Coronary artery (tissue), 2 donors: ENCODE data around the gene TMEM125.

Experiments
- DNase-seq: peaks from one replicate; pipeline ENCODE4 v3.0.0-alpha.2; 2017; ENCODE audit warnings: low spot score
- H3K27ac ChIP-seq, 2 donors: fragments of 200-600 bp; sonication (generic); one replicate each; pipeline ENCODE4 v1.5.1; 2016 to 2019
- H3K4me3 ChIP-seq: fragments of 200-600 bp; sonication (generic); 2 replicates; pipeline ENCODE4 v1.5.1; 2016; ENCODE audit warnings: mild to moderate bottlenecking, moderate library complexity
- TF ChIP-seq, protein P1 (sequence below): fragments of 200-600 bp; sonication (generic); IDR thresholded peaks from one replicate; pipeline ENCODE4 v1.5.1; 2019; ENCODE audit warnings: antibody characterized with exemption

The TMEM125 gene

DNA sequence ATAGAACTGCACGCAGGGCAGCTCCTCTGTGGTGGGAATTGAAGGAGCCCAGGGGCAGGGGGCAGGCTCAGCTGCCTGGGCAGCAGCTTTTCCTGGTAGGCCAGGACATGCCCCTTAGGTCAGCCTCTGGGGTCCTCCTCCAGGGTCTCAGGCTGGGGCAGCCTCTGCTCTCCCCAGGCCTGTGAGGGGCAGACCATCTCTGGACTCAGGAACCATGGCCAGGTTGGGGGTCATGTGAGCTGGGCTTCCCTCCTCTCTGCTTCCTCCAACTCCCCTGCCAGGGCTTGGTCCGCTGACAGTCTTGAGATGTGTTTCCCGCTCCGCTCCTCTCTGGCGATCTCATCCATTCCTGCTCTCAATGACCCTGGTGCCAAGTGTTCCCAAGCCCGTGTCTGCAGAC lies 9.9 kb downstream of the TMEM125 start:
- Histone ChIP-seq H3K27ac (no peak overlapping the region), H3K4me3 (no peak overlapping the region)
- TF ChIP-seq, protein P1, sequence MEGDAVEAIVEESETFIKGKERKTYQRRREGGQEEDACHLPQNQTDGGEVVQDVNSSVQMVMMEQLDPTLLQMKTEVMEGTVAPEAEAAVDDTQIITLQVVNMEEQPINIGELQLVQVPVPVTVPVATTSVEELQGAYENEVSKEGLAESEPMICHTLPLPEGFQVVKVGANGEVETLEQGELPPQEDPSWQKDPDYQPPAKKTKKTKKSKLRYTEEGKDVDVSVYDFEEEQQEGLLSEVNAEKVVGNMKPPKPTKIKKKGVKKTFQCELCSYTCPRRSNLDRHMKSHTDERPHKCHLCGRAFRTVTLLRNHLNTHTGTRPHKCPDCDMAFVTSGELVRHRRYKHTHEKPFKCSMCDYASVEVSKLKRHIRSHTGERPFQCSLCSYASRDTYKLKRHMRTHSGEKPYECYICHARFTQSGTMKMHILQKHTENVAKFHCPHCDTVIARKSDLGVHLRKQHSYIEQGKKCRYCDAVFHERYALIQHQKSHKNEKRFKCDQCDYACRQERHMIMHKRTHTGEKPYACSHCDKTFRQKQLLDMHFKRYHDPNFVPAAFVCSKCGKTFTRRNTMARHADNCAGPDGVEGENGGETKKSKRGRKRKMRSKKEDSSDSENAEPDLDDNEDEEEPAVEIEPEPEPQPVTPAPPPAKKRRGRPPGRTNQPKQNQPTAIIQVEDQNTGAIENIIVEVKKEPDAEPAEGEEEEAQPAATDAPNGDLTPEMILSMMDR = no peak
- no peak for DNase-seq

DNA sequence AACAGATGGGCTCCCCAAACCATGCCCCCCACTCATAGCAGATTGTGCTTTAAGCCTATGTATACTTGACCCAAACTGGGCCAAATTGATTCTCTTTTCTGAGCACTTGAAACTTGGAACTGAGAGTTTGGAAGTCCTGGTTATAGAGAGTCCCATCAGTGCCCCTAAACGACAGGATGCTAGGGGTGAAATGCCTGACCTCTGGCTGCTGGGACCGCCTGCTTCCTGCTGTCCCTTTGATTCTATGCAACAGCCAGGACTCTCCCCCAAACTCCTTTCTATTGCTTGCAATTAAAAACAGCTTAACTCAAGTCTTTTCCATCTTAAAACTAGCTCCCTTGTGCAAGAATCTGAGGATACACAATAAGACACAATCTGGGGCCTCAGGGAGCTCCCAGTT lies 10.9 kb downstream of the TMEM125 start:
- no peak for DNase-seq
- Histone ChIP-seq H3K27ac (no peak overlapping the region), H3K4me3 (no peak overlapping the region)
- TF ChIP-seq, protein P1 = no peak

DNA sequence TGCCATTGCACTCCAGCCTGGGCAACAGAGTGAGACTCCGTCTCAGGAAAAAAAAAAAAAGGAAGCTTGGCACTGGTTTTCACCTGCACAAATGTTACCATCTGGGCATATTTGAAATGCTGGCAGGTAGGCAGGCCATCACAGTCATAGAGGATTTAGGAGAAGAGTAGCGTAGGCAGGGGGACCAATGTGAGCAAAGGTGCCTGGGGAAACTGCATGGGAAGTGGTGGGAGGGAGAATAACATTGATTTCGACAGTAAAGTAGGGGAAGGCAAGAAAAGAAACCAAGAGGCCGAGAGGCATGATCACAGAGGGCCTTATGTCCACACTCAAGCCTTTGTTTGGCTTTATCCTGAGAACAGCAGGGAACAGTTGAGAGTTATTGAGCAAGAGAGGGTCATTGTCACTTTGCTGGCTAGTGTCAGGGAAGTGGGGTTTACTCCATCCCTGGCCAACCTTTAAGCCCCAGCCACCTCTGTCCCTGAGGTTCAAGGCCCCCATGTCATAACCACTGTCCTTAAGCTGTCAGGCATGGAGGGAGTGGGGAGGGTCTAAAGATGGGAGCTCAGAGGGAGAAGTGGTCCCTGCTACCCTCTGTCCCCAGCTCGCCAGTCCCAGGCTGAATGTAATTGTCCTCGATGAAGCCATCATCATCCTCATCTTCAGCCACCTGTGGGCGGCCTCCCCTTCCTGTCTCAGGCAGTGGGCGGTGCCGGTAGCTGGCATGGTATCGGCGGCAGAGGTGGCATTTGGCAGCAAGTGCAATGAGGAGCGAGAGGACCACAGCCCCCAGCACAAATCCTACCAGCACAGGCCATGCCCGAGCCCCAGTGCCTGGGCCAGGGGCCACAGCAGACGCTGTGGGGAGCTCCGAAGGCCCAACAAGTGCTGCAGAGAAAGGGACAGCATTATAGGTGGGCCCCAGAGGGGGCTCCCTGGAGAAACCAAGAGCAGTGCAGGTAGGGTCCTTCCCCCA lies 12.7 kb downstream of the TMEM125 start:
- no peak overlapping the region for H3K4me3 ChIP-seq
- TF ChIP-seq, protein P1 = no peak
- H3K27ac ChIP-seq = no peak overlapping the region
- no peak for DNase-seq

DNA sequence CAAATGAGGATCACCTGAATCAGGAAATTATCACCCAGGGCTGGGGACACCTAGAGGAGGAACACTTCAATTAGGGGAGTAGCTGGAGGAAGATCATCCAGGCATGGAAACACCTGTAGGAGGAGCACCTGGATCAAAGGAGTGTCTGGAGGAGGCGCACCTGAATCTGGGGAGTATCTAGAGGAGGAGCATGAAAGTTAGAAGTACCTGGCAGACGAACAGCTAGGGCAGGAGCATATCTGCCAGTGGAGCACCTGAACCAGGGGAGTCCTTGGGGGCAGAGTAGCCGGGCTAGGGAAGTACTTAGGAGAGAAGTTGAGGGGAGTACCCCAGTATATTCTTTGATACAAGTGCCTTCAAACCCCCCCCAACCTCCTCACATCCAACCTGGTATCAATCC lies 14.3 kb downstream of the TMEM125 start:
- TF ChIP-seq, protein P1 = no peak
- no peak for DNase-seq
- Histone ChIP-seq H3K4me3 (no peak overlapping the region), H3K27ac (no peak overlapping the region)

DNA sequence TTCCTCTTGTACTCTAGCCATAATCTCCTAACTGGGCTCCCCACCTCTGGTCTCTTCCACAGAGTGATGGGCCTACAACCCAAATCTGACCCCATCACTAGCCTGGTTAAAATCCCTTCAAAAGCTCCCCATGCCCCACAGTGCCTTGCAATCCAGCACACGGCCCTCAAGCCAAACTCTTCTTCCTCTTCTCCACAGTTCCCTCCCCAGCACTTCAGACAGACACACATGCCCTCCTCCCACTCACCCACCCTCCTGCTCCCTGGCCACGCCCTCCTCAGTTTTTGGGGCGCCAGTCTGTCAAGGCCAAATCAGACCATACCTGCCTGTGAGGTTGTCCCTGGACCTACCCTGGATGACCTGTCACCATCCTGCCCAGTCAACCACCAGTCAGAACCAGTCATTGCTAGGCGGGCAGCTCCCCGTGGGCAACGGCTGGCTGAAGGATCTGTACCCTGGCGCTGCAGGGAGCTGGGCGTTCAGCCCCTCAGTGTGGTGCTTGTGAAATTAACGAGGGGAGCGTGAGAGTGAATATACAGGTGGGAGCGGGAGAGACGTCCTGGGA lies 14.8 kb downstream of the TMEM125 start:
- Histone ChIP-seq H3K4me3 (no peak overlapping the region), H3K27ac (no peak overlapping the region)
- DNase-seq = no peak
- TF ChIP-seq, protein P1 = no peak

DNA sequence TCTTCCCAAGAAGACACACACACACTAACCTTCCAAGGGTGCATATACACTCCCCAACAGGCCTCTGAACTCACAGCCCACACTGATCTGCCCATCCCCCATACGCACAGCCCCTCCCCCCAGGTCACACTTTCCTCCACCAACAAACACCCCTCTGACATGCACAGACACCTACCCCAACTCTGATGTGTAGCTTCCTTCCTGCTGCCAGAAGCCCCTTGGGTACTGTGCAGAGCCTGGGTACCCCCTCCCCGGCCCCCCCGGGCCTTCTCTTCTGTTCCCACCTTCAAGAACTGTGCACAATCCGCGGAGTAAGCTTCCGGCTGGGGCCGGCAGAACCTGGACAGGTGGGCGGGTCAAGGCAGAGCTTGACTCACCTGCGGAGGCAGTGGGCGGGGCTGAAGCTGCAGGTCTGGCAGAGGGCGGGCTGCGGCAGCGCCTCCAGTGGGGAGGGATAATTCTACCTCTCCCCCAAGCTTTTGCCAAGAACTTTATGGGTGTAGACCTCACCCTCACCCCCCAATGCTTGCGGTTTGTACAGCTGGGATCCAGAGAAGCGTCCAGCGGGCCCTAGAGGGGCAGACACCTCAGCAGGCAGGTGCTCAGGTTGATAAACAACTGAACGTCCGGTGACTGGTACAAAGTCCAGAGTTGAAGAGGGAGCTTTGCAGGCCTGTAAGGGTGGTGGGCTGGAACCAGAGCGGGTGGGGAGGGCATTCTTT lies 15.6 kb downstream of the TMEM125 start, which contains the start of gene C1orf210:
Gene C1orf210, minus strand, starts transcription at position 313 of the 722 bp plus-strand sequence. CDS start 2,311 bp downstream, outside the sequence.
- no peak within 1 kb of the TSS for H3K4me3 ChIP-seq
- no peak for DNase-seq
- TF ChIP-seq, protein P1 = no peak
- no peak within 1 kb of the TSS for H3K27ac ChIP-seq
